Ureter (tissue), 1 donor: Measurements from ENCODE around the gene NBPF6. TPM values are rescaled to one million over a fixed set of nuclear protein-coding genes. Genes with fewer than 3 reads are reported as not detected.
"Not testable (repeated sequence)": the region's sequence is repeated elsewhere in the genome, so short reads cannot be mapped to it uniquely, and the experiment has no call there.

Source experiments
- DNase-seq: peaks from one replicate; pipeline ENCODE4 v3.0.0-alpha.2; 2020; ENCODE audit warnings: low spot score
- total RNA-seq: library from RNA; stranded (reverse); gene quantifications from one replicate; pipeline ENCODE4 v1.2.4, GENCODE V29; 2023
- donor health status: DM: yes; HTN: yes; CAD: no.

Gene NBPF6, protein sequence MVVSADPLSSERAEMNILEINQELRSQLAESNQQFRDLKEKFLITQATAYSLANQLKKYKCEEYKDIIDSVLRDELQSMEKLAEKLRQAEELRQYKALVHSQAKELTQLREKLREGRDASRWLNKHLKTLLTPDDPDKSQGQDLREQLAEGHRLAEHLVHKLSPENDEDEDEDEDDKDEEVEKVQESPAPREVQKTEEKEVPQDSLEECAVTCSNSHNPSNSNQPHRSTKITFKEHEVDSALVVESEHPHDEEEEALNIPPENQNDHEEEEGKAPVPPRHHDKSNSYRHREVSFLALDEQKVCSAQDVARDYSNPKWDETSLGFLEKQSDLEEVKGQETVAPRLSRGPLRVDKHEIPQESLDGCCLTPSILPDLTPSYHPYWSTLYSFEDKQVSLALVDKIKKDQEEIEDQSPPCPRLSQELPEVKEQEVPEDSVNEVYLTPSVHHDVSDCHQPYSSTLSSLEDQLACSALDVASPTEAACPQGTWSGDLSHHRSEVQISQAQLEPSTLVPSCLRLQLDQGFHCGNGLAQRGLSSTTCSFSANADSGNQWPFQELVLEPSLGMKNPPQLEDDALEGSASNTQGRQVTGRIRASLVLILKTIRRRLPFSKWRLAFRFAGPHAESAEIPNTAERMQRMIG
- not detected for total RNA-seq

DNA sequence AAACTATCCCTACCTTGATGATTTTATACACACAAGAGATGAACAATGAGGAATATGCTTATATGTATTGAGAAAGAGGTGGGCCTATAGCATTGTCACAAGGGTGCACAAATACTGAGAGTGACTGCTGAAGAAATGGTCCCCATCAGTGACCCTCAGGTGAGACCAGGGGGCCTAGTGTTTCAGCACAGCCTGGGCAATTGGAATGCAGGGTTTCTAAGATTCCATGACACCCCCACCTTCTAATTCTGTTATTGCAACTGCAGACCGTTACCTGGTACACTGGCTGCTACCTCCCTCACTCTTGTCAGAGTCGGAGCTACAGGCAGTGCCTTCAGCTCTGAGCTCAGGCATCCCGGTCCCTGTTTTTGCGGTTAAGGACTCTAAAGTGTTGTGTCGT, at the start of gene NBPF6:
Gene NBPF6, plus strand, starts transcription at position 301 of the 400 bp plus-strand sequence. CDS start 259 bp downstream, outside the sequence.
- not testable (repeated sequence) for DNase-seq

DNA sequence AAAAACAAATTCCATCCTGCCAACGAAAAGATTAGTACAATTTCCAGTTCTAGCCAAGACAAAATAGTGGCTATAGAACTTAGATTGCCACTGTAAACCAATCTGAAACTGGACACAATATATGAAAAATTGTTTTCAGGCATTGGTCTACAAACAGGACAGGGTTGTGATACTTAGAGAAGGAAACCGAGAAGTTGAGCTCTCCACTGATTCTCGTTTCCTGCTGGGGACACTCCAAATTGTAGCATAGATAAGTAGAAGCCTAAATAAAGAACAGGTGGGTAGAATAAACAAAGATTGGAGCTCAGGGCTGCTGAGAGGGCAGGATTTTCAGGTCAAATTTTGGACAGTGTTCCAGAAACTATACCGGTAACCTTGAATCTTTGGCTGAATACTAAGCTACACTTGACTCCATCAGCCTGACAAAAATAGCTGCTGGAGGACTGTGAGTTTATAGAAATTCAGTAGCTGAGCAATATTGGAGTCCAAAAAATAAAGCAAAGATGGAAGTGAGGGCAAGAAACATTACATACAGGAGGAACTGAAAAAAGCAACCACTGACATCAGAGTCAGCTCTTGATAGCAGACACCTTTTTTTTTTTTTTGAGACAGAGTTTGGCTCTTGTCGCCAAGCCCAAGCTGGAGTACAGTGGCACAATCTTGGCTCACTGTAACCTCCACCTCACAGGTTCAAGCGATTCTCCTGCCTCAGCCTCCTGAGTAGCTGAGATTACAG, 38.9 kb upstream of the NBPF6 start:
- not testable (repeated sequence) for DNase-seq

DNA sequence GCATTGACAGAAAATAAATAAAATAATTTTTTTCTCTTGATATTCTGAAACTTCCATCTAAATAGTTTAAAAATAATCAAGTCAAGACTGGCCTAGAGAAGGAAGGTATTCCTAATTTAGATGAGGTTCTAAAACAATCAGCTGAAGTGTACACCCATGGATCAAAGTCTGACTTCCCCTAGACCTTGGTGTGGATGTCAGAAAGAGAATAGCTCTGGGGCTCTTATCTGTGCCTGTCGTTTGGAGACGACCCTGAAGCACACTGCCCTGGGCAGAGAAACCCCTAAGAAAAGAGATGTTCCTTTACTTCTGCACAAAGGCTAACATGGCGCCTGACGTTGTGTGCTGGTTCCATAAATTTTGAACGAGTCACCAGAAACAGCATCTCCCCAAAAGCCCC, 30.0 kb upstream of the NBPF6 start:
- not testable (repeated sequence) for DNase-seq

DNA sequence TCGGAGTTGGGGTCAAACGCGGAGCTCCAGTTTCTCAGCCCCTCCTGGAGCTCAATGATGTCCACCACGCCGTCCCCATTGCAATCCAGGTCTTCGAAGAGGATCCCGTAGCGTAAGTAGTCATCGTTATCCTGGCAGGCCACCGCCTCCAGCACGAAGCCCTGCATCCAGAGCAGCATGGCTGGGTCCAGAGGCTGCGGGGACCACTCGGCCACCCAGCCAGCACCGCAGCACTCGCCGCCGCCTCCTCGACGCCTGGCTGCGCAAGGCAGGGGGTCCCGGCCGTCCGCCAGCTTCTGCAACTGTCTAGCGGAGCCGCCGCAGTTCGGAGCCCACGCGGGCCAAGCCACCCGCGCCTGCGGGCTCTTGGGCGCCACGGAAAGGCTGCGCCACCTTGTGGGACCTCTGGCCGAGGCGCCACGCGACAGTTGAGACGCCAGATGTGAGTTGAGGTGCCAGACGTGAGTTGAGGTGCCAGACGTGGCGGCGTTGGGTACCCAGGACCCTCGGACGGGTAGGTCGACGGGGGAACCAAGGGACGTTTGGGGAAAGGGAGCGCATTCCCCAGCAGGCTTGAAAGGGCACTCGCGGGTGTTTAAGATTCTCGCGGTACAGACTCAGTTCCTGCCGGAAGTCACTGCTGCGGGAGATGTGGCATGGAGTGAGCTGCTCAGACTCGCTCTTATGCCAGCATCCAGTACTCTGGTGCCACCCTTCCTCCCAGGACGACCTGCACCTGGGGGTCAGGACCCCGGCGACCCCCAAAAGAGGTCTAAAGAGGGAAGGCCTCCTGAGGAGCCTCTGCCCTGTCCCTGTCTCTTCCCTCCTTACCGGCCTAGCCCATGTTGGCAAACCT, 28.9 kb upstream of the NBPF6 start:
- DNase-seq, result not testable (repeated sequence)

DNA sequence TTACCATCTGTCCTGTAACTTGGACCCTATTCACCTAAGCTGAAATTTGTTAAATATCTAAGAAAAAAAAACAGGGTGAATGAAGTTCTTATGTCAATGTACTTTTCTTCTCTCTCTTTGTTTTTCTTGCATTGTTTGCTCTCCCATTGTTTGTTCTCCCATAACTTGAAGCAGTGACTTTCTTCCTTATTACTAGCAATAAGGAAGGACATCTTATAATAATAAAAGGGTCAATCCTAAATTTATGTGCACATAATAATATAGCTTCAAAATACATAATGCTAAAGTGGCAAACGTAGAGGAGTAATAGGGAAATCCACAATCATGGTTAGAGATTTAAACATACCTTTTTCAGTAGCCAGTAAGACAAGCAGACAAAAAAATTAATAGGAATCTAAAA, 23.3 kb upstream of the NBPF6 start:
- DNase-seq, result not testable (repeated sequence)

DNA sequence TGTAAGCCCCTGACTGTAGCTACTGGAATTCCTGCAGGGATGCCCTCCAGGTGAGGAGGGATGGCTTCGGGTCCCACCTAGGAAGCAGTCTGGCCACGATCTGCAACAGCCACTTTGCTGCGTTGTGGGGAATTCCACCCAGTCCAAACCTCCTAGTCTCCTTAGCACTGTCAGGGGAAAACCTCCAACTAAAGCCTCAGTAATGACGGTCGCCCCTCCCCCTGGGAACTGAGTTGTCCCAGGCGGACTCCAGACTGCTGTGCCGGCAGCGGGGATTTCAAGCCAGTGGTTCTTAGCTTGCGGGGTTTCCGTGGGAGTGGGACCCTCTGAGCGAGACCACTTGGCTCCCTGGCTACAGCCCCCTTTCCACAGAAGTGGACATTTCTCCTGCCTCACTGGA, 18.1 kb upstream of the NBPF6 start:
- DNase-seq, result not testable (repeated sequence)

DNA sequence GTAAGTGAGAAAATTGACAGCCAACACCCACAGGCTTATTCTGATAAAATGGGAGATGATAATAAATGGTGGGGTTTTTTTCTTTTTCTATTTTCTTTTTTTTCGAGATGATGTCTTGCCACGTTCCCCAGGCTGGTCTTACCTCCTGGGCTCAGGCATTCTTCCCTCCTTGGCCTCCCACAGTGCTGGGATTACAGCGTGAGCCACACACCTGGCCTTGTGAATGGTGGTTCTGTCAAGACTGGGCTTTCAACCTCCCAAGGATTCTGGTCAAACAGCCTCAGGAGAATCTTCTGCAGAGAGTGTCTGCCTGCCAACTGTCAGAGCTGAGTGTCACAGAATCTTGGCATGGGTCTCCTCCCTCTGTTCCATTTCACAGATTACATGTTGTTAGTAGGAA, 16.7 kb upstream of the NBPF6 start:
- not testable (repeated sequence) for DNase-seq

DNA sequence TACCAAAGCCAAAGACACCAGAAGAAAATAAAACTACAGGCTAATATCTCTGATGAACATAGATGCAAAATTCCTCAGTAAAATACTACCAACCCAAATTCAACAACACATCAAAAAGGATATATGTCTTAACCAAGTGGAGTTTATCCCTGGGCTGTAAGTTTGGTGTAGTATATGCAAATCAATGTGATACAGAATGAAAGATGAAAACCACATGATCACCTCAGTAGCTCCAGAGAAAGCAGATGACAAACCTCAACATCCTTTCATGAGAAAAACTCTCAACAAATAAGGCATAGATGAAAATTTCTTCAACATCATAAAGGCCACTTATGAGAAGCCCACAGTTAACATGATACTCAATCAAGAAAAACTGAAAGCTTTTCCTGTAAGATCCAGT, 11.6 kb upstream of the NBPF6 start:
- DNase-seq, result not testable (repeated sequence)

DNA sequence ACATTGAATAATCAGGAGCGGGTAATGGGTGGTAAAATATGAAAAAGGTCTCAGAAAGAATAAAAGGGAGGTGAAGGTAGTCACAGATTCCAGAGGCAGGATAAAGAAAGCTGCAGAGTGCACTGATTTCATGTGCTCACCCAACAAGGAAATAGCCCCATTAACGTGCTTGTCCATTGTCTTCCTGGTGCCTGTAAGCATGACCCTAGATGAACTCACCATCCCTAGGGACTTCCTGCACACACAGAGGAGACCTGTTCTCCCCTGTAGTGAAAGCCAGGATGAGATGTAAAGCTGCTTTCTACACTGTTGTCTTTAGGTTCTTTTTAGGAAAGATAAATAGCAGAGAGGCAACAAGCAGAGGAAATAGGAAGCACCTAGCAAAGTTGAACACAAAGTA, 4.4 kb downstream of the NBPF6 start:
- not testable (repeated sequence) for DNase-seq

DNA sequence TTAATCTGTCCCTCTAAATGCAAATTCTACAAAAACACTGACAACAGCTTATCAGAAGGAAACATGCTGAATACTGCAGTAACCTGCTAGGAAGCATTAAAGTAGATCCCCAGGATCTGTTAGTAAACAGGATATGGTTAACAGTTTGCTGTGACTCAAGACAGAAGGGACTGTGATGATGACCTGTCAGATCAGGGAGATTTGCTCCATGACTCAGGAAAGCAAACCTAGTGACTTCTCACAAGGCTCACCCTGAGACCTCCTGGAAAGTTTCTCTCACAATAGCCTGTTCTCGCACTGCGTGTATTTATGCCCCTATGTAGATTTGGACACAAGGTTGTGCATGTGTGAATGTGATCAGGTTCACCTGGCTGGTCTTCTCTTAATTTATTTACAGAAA, 8.5 kb downstream of the NBPF6 start:
- DNase-seq, result not testable (repeated sequence)

DNA sequence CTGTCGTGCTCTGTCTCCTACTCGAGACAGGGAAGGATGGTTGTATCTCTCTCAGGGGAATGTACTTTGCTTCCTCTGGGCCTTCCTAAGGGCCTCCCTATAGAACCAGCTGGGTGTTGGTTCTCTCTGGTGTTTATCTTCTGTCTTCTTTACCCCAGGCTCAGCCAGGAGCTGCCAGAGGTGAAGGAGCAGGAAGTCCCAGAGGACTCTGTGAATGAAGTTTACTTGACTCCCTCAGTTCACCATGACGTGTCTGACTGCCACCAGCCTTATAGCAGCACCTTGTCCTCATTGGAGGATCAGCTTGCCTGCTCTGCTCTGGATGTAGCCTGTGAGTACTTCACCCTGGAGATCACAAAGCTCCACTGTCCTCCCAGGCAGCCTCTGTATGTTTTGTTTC, 11.6 kb downstream of the NBPF6 start:
- DNase-seq, result not testable (repeated sequence)

DNA sequence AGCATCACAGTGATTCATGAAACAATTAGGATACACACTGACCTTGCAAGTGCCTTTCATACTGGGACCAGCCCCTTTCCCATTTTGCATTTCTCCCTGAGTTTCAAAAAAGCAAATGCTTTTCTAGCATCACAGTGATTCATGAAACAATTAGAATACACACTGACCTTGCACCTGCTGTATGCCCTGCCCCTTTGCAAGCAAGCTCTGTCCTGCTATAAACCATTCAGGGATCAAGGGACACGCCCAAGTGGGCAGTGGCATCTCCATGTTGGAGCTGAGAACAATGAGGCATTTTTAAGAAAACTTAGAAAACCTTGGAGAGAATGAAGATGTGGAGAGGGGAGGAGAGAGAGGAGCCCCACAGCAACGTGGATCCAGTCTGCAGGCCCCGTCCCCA, 13.8 kb downstream of the NBPF6 start:
- not testable (repeated sequence) for DNase-seq

DNA sequence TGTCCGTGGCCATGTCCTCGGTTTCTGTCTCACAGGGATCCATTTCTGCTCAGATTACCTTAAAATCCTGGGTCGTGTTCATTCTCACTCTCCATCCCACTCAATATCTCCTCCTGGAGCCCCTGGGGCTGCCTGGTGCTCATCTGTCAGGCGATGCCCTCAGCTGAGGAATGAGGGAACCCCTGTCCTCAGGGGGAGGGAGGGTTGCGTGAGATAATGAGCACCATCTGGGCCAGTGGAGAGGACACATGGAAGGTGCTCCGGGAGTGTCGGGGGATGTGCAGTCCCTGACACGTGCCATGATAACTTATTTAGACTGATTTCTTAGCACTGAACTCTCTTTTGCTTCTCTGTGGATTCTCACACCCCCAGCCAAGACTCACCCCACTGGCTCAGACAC, 16.0 kb downstream of the NBPF6 start:
- not testable (repeated sequence) for DNase-seq

DNA sequence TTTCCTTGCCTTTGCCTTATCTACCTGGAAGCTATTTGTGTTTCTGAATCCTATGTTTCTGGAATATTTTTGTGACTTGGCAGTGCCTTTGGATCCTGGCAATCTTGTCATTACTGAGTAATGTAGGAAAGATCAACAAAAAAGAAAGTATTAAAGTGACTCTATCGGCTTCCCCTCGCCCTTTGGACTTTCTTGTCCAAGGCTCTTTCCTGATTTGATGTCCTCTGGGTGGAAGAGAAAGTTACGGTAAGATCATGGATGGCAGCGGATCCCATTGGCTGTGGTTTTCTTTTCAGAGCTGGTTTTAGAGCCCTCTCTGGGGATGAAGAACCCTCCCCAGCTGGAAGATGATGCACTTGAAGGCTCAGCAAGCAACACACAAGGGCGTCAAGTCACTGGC, 17.0 kb downstream of the NBPF6 start:
- DNase-seq, result not testable (repeated sequence)

DNA sequence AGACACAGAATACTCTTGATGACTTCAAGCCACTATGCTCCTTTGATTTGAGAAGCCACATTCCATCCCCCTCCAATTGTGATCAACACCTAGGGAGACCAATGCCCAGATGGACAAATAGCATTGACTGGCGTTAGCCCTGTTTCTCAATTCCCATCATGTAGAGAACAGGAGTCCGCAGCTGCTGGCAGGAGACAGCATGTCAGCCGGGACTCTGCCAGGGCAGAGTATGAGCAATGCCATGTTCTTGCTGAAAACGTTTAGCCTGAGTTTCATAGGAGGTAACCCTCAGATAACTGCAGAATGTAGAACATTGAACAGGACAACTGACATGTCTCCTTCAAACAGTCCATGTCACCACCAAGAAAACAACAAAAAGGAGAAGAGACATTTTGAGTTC, 20.6 kb downstream of the NBPF6 start:
- DNase-seq, result not testable (repeated sequence)

DNA sequence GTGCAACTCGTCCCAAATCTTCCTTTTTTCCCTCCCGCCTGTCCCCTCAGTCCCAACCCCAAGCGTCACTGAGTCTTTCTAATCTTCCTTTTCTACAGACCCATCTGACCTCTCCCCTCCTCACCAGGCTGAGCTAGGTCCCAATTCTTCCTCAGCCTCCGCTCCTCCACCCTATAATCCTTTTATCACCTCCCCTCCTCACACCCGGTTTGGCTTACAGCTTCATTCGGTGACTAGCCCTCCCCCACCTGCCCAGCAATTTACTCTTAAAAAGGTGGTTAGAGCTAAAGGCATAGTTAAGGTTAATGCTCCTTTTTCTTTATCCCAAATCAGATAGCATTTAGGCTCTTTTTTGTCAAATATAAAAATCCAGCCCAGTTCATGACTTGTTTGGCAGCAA, 24.4 kb downstream of the NBPF6 start:
- not testable (repeated sequence) for DNase-seq

DNA sequence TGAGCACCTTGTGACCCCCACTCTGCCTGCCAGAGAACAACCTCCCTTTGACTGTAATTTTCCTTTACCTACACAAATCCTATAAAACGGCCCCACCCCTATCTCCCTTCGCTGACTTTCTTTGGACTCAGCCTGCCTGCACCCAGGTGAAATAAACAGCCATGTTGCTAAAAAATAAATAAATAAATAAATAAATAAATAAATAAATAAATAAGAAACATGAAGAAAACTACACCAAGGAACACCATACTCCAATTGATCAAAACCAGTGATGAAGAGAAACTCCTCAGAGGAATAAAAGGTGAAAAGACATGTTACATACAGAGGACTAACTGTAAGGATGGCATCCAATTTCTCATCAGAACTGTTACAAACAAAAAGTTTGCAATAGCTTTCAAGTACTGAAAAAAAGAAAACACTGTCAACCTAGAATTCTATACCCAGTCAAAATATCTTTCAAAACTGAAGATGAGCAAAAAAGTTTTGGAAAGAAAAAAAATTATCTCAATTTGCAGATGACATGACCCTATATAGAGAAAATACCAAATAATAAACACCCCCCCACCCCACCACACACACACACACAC, 28.4 kb downstream of the NBPF6 start:
- no peak for DNase-seq

DNA sequence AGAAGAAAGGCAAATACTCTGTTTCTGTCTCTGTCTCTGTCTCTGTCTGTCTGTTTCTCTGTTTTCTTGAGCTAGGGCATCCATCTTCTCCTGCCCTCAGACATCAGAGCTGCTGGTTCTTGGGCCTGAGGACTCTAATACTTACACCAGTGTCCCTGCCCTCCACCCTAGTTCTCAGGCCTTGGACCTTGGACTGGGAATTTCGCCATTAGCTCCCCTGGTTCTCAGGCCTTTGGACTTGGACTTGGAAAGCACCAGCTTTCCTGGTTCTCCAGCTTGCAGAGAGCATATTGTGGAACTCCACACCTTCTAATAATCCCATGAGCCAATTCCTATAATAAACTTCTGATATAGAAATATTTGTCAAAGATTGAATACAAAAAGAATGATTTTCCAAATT, 32.6 kb downstream of the NBPF6 start:
- DNase-seq, result no peak

DNA sequence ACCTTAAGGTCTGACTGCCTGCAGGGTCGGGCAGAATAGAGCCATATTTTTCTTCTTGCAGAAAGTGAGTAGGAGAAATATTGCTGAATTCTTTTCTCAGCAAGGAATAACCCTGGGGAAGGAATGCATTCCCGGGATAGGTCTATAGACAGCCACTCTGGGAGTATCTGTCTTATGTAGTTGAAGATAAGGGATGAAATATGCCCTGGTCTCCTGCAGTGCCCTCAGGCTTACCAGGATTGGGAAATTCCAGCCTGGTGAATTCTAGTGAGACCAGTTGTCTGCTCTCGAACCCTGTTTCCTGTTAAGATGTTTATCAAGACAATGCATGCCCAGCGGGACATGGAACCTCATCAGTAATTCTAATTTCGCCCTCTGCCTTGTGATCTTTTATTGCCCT, 35.8 kb downstream of the NBPF6 start:
- DNase-seq, result not testable (repeated sequence)

DNA sequence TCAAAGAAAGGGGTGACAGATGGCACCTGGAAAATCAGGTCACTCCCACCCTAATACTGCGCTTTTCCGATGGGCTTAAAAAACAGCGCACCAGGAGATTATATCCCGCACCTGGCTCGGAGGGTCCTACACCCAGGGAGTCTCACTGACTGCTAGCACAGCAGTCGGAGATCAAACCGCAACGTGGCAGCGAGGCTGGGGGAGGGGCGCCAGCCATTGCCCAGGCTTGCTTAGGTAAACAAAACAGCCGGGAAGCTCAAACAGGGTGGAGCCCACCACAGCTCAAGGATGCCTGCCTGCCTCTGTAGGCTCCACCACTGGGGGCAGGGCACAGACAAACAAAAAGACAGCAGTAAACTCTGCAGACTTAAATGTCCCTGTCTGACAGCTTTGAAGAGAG, 36.6 kb downstream of the NBPF6 start:
- DNase-seq, result not testable (repeated sequence)

DNA sequence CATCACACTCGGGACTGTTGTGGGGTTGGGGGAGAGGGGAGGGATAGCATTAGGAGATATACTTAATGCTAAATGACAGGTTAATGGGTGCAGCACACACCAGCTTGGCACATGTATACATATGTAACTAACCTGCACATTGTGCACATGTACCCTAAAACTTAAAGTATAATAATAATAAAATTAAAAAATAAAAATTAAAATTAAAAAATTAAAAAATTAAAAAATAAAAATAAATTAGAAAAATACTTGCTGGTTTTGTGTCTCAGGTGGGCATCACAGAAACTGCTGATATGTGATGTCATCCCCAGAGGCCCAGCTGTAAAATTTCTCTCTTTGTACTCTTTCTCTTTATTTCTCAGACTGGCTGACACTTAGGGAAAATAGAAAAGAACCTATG, 44.9 kb downstream of the NBPF6 start:
- not testable (repeated sequence) for DNase-seq
